Tibial nerve (tissue), 4 donors: Measurements from ENCODE around the gene NOTCH1. TPM values are rescaled to one million over a fixed set of nuclear protein-coding genes. Genes with fewer than 3 reads are reported as not detected.
"Not testable (repeated sequence)": the region's sequence is repeated elsewhere in the genome, so short reads cannot be mapped to it uniquely, and the experiment has no call there.

Experiments used
- DNase-seq, 2 donors: peaks; one replicate each; pipeline ENCODE4 v3.0.0-alpha.2; 2019; ENCODE audit warnings: low spot score in 2 of 2
- H3K27ac ChIP-seq, 4 donors: fragments of 200-600 bp; sonication (generic) in 3 of 4; one replicate each; pipeline ENCODE4 v1.5.1; 2017 to 2019; ENCODE audit warnings: mild to moderate bottlenecking in 1 of 4
- H3K27me3 ChIP-seq, 2 donors: fragments of 200-600 bp; sonication (generic) in 1 of 2; one replicate each; pipeline versions ENCODE4 v1.5.1 to v1.6.0; 2017 to 2019
- H3K36me3 ChIP-seq, 3 donors: fragments of 200-600 bp; sonication (generic); one replicate each; pipeline ENCODE4 v1.5.1; 2018 to 2019
- H3K4me1 ChIP-seq, 4 donors: fragments of 200-600 bp; sonication (generic) in 3 of 4; one replicate each; pipeline ENCODE4 v1.5.1; 2017 to 2019
- H3K4me3 ChIP-seq, 4 donors: fragments of 200-600 bp; sonication (generic) in 3 of 4; one replicate each; pipeline ENCODE4 v1.5.1; 2017 to 2019; ENCODE audit warnings: mild to moderate bottlenecking in 1 of 4, moderate library complexity in 1 of 4
- H3K9me3 ChIP-seq, 4 donors: fragments of 200-600 bp; sonication (generic) in 3 of 4; one replicate each; pipeline ENCODE4 v1.5.1; 2017 to 2019
- CTCF ChIP-seq, 5 experiments: fragments of 200-600 bp in 3 of 5; fragments of 450-650 bp in 2 of 5; sonication (generic) in 3 of 5; IDR thresholded peaks; one replicate each; pipeline ENCODE4 v1.5.1; 2016 to 2019; ENCODE audit warnings: antibody characterized with exemption in 5 of 5, mild to moderate bottlenecking in 3 of 5, moderate library complexity in 2 of 5
- EP300 ChIP-seq, 2 donors: sonication (generic); formaldehyde crosslinking; IDR thresholded peaks; one replicate each; pipeline ENCODE4 v1.6.1; 2017; ENCODE audit warnings: antibody characterized with exemption in 2 of 2, mild to moderate bottlenecking in 1 of 2
- POLR2A ChIP-seq, 2 donors: fragments of 450-650 bp; IDR thresholded peaks; one replicate each; pipeline ENCODE4 v1.6.1; 2017; ENCODE audit warnings: antibody characterized with exemption in 2 of 2, mild to moderate bottlenecking in 2 of 2, moderate library complexity in 2 of 2
- WGBS, 2 donors: methylation state at CpG; one replicate each; pipeline ENCODE4 v1.1.5; 2018; 5-methylcytosine and 5-hydroxymethylcytosine counted together
- total RNA-seq, 4 donors: library from RNA; depleted of rRNA; stranded (reverse); fragments of >200 nt; gene quantifications; one replicate each; pipeline ENCODE4 v1.1.0, GENCODE V29; 2016

NOTCH1 gene
- total RNA-seq, 4 donors from 2014 or later: 29.3 to 65.4 (median 41.5) TPM

GRCh38 chr9:136584401-136584932 is 38.6 kb upstream of the NOTCH1 start:
- Histone ChIP-seq H3K4me3 (no peak overlapping the region), H3K27me3 (no peaks in the 10 kb centered on the region), H3K36me3 (no peaks in the 10 kb centered on the region), H3K27ac (peak overlapping the region in 2 of 4 donors; percentile 68 to 78), H3K9me3 (no peaks in the 10 kb centered on the region), H3K4me1 (peaks cover 0 to 73% (median 37%) of the 10 kb centered on the region in 4 donors)
- 46 to 50% methylated on average over 22 to 23 of the region's 23 CpGs for WGBS, 2 donors
- DNase-seq: no peak
- TF ChIP-seq POLR2A (IDR thresholded peaks at IDR 0.05) (no peak), EP300 (IDR thresholded peaks at IDR 0.05) (no peak), CTCF (IDR thresholded peaks at IDR 0.05) (no peak)

- no peaks in the 10 kb centered on the region for H3K36me3 ChIP-seq
- WGBS, 2 donors: 46 to 71% methylated on average over 6 to 10 of the region's 11 CpGs
- peaks cover 0 to 73% (median 37%) of the 10 kb centered on the region in 4 donors for H3K4me1 ChIP-seq
- peak overlapping the region; percentile 14 to 78 (median 55) for H3K27ac ChIP-seq
- no peaks in the 10 kb centered on the region for H3K27me3 ChIP-seq
- no peak for DNase-seq
- no peak overlapping the region for H3K4me3 ChIP-seq
- no peaks in the 10 kb centered on the region for H3K9me3 ChIP-seq
- peak in 1 of 5 experiments; percentile 11 for TF ChIP-seq CTCF (IDR thresholded peaks at IDR 0.05)
- no peak for TF ChIP-seq POLR2A (IDR thresholded peaks at IDR 0.05)
- peak in 1 of 2 donors; percentile 26 for TF ChIP-seq EP300 (IDR thresholded peaks at IDR 0.05)
Measured at GRCh38 chr9:136582977-136583735, 37.3 kb upstream of the NOTCH1 start.

GRCh38 chr9:136581614-136582447 is 36.0 kb upstream of the NOTCH1 start:
- TF ChIP-seq CTCF (IDR thresholded peaks at IDR 0.05) (no peak), POLR2A (IDR thresholded peaks at IDR 0.05) (no peak), EP300 (IDR thresholded peaks at IDR 0.05) (no peak)
- no peak overlapping the region for H3K4me3 ChIP-seq
- peaks cover 0 to 60% (median 24%) of the 10 kb centered on the region in 4 donors for H3K4me1 ChIP-seq
- H3K27ac ChIP-seq: no peak overlapping the region
- no peaks in the 10 kb centered on the region for H3K27me3 ChIP-seq
- no peaks in the 10 kb centered on the region for H3K36me3 ChIP-seq
- no peak for DNase-seq
- 96% methylated on average over 12 of the region's 12 CpGs for WGBS, 2 donors
- no peaks in the 10 kb centered on the region for H3K9me3 ChIP-seq

GRCh38 chr9:136579650-136580219 is 33.9 kb upstream of the NOTCH1 start:
- 83 to 88% methylated on average over 9 of the region's 9 CpGs for WGBS, 2 donors

GRCh38 chr9:136578915-136579649 is 33.2 kb upstream of the NOTCH1 start:
- DNase-seq: no peak
- 51% methylated on average over 10 to 14 of the region's 15 CpGs for WGBS, 2 donors
- Histone ChIP-seq H3K9me3 (no peaks in the 10 kb centered on the region), H3K27ac (peak overlapping the region in 3 of 4 donors; percentile 7 to 69 (median 48)), H3K27me3 (no peaks in the 10 kb centered on the region), H3K4me1 (peaks cover 0 to 43% (median 13%) of the 10 kb centered on the region in 4 donors), H3K4me3 (no peak overlapping the region), H3K36me3 (no peaks in the 10 kb centered on the region)
- no peak for TF ChIP-seq CTCF (IDR thresholded peaks at IDR 0.05)
- no peak for TF ChIP-seq POLR2A (IDR thresholded peaks at IDR 0.05)
- TF ChIP-seq EP300 (IDR thresholded peaks at IDR 0.05): no peak

More at GRCh38 chr9:136579650-136580219, 33.9 kb upstream of the NOTCH1 start:
- DNase-seq, H3K27ac ChIP-seq, H3K27me3 ChIP-seq, H3K36me3 ChIP-seq, H3K4me3 ChIP-seq, H3K9me3 ChIP-seq: not testable (repeated sequence)
- peaks cover 0 to 49% (median 16%) of the 10 kb centered on the region in 4 donors for H3K4me1 ChIP-seq
